GM21367 (cell line): ENCODE results near the gene NTN1.
"Not testable (repeated sequence)": the region's sequence is repeated elsewhere in the genome, so short reads cannot be mapped to it uniquely, and the experiment has no call there.

Source experiments
- ATAC-seq: cut with Tn5 transposase; IDR thresholded peaks from one replicate; pipeline ENCODE4 v1.9.1; 2021; ENCODE audit not compliant: unreplicated experiment

The NTN1 gene

DNA sequence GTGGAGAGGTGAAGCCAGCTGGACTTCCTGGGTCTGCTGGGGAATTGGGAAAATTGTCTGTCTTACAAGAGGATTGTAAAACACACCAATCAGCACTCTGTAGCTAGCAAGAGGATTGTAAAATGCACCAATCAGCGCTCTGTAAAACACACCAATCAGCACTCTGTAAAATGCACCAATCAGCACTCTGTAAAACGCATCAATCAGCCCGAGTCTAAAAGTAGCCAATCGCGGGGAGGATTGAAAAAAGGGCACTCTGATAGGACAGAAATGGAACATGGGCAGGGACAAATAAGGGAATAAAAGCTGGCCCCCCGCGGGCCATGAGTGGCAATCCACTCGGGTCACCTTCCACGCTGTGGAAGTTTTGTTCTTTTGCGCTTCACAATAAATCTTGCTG is 130.4 kb downstream of the NTN1 start:
- not testable (repeated sequence) for ATAC-seq

DNA sequence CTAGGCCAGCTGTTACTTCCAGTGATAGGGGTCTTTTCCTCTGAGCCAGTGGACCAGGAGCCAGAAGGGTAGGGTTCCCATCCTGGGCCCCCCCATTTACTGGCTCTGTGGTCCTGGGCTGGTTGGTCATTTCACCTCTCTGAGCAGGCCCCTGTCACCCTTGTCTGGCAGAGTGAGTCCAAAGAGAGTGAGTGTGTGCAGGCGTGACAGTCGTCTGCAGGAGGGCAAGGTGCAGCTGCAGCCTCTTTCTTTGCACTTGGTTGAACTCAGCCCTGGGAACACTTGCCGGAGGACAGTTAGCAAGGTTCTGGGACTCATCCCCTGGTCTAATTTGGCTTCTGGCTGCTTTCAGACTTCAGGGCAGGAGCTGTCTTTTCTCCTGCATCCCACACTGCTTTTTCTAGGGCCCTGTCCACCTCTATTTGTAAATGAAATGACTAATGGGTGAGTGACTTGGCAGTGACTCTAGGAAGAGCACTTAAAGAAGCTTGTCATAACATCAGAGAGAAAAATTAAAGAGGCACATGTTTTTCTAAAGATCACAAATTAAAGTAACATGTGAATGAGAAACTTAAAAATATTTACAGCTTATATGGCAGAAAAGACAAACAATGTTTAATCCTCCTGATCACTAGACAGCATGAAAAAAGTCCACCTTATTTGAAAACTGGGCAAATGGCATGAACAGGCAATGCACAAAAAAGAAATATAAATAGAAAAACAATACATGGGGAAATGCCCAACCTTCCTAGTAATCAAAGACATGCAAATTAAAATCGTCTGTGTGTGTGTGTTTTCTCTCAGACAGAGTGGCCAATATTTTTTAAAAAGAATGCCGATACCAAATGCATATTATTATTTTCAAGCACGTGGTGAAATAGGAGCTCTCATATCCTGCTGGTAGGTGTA is 137.5 kb downstream of the NTN1 start:
- ATAC-seq = no peak

DNA sequence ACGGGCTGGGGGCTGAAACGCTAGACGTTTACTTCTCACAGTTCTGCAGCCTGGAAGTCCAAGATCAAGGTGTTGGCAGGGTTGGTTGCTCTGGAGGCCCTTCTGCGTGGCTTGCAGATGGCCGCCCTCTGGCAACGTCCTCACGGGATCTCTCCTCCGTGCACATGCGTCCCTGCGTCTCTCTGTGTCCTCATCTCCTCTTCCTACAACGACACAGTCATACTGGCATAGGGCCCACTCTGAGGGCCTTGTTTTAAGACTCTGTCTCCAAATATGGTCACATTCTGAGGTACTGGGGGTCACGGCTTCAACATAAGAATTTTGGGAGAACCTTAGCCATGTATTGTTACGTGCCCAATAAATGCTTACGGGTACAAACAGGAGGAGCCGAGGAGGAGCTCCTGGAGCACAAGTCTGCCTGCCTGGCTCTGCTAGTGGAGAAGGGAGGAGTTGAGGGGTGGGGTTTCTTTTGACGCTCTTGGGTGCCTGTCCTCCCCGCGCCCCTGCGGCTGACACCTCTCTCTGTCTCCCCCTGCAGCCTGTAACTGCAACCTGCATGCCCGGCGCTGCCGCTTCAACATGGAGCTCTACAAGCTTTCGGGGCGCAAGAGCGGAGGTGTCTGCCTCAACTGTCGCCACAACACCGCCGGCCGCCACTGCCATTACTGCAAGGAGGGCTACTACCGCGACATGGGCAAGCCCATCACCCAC is 141.1 kb downstream of the NTN1 start:
- no peak for ATAC-seq

DNA sequence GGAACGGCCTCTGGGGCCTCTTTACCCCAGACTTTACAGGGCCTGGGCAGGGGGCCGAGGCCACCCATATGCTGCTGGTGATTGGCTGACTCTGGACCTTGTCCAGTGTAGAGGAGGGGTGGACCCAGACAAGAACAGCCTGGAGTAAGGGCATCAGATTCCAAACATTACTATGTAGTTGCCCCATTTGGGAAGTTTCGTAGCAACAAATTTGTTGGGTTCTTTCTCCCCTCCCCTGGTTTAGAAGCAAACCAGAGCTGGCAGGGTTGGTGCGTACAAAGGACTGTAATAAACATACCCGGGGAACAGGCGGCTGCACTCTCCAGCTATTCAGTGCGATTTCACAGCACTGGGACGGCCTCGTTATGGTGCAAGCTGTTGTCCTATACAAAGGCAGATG is 145.5 kb downstream of the NTN1 start:
- no peak for ATAC-seq

DNA sequence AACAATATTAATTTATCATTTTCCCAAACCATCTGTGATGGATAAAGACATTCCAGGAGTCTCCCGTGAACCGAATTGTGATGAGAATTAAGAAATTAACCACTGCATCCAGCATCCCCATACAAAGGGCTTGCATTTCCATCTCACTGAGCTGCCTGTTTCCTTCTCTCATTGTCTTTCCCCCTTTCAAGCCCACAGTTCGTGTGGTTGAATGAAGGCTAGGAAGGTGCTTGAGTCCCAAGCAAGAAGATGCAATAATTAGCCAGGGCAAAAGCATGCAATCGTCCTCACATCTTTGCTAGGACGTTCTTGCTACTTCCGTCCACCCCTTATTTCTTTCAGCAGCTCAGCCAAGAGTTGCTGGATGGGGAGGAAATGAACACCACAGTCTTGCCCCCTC is 146.1 kb downstream of the NTN1 start:
- no peak for ATAC-seq

DNA sequence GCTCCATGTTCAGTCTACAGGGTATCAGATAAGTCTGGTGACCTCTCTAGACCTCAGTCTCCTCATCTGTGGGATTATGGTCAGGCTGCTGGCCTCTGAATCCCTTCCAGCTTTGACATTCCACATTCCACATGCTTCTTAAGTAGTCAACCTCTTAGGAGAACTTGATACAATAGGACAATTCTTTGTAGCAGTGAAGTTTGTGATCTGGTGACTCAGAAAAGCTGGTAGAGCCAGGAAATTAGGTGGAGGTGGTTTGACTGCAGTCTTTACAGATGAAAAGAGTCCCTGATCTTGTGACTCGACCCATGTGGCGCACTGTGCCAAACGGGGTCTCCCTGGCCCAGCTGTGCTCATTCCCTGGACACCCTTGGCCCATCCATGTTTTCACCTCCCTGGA is 147.8 kb downstream of the NTN1 start:
- no peak for ATAC-seq

DNA sequence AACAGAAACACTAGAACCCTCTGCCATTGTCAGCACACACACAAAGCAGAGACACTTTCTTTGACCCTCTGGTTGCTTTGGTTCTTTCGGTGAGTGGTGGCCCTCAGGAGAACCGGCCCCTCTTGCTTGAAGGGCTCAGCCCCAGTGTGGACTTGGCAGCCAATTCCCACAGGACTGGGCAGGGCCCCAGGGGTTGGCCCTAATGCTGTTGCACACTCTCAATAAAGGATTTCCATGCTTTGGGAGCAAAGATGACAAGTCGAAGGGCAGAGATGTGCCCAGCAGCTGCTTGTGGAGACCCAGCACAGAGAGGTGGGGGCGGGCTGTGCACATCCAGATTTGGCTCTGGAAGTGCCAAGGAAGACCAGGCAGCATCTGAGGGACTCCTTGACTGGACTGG is 149.0 kb downstream of the NTN1 start:
- ATAC-seq = no peak

DNA sequence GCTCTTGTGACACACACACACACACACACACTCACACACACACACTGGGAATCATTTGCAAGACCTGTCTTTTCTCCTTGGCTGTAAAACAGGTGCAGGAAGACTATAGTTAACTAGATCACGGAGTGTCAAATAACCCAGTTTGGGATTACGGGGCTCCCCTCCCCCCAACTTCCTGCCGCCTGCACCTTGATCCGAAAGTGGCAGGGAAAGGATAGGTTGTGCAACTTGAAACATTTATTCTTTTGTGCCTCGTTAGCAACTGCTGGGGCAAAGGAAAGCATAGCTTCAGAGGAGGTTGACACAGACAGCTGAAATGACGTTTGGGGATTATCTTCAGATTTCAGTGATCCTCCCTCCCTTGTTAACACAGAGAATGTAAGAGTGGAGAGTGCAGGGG is 149.5 kb downstream of the NTN1 start:
- ATAC-seq = no peak

DNA sequence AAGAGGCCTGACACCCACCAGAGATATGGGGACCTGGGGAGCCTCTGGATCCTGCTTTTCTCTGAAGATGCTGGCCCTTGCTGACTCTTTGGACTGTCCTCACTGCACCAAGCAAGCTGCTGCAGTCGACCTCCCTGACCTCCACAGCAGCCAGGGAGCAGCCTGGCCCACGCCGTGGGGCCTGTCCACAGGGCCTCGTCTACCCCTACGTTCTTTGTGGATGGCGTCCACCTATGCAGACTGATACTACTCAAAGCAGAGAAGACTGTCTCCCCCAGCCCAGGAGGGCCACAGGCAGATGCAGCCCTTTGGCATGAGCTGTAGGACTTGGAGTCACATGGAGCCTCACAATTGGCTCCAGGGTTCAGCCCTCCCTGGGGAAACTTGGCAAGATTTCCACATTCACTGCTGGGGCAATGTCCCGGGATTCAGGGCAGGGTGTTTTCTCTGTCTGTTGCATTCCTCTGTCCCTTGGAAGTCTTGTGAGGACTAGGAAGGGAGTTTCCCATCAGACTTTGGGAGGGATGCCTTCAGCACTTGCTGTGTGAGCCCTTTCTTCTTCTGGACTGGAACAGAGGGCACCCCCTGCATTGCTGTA is 152.2 kb downstream of the NTN1 start:
- ATAC-seq = no peak

DNA sequence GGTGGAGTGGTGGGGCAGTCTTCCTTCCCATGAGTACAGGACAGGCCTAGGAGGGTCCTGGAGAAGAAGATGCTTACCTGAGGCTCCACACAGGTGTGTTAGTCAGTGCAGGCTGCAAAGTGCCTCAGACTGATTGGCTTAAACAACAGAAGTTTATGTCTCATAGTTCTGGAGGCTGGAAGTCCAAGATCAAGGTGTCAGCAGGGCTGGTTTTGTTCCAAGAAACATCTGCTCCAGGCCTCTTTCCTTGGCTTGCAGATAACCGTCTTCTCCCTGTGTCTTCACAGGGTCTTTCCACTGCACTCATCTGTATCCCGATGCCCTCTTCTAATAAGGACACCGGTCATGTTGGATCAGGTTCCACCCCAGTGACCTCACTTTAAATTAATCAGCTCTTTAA is 153.0 kb downstream of the NTN1 start:
- ATAC-seq = no peak

DNA sequence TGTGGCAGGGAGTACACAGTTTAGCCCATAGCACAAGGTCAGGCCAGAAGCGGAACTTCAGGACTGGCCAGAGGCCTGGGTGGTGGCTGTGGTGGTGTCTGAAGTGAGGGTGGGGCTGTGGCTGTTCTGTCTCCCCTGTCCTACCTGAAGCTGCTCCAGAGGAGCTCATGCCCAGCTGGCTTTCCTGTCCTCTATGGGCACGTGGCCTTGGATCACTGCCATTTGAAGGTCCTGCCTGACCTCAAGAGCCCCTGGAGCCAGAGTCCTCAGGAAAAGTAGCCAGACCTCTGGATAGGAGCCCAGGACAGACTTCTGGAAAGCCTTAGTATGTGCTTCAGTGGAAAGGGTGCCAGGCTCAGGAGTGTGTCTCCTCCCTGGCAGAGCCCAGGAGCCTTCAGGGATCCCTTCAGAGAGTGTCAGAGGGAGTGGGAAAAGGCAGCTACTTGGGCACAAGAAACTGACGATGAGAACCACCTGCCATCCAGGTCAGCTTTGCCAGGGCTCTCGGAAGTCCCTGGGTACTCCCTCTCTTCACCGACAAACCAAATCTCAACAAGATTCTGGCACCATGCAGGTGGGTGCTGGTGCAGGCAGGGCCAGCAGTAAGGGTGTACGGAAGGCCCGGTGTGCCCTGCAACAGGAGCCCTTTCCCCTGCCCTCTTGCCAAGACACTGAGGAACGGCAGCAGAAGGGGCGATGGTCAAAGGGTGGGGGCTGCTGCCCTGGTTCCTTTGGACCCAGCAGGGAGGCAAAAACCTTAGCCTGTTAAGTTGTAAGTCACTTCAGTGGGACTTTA is 153.7 kb downstream of the NTN1 start:
- ATAC-seq = no peak

DNA sequence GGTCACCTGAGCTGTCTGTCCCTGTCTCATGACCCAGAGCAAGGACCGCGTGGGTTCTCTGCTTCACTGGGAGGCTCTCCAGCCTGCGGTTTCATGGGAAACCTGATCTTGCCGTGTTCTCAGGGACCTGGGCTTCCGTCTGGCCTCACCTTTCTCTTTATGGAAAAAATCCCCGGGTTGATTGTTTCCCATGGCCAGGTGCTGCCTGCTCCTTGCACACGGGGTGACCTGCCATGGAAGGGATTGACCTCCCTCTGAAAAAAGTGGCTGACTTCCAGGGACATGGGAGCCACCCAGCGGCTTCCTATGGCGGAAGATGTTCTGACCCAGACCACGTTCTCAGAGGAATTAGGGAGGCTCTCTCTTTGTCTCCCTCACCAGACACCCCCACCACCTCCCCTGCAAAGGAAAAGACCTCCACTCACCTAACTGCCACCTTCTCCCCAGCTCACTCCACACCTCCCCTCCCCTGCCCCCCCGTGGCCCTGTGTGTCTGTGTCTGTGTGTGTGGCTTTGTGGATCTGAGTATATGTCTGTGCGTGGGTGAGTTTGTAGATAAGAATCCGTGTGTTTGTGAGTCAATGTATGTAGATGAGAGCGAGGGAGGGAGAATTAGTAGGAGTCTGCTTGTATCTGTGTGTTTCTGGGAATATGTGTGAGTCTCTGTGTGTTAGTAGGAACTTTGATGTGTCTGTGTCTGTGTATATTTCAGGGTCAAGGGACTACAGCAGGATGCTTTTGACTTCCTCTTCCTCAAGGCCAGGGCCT is 154.6 kb downstream of the NTN1 start:
- no peak for ATAC-seq

DNA sequence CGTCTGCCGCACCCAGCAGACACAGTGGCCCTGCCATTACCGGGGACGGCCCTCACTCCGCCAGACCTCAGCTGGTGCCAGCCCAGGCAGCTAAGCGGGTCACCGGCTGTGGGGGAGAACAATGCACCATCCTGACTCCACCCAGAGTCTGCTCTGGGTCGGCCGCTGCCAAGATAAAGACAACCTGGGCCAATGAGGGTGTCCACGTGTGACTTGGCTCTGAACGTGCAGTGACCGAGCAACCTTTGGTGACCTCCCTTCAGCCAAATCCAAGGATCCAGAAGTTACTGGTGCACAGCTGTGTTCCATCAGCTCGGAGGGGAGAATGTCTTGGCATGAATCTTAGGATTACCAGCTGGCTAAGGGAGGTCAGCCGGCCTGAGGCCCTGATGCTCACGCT is 155.9 kb downstream of the NTN1 start:
- no peak for ATAC-seq

DNA sequence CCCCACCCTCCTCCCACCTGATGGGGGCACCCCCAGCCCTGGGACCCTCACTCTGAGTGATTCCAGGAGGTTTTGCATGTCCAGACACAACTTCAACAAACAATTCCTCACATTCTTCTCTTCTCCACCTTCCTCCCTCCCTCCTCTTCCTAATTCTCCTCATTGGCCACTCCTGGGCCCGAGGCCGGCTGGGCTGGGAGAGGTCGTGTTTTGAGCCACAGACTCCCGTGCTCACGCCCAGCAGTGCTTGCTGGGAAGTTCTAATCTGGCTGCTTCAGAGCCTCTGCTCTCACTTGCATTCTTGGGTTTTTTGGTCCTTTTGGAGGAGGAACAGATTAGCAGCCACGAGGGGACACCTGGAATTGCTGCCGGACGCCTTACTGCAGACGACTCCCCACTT is 157.0 kb downstream of the NTN1 start:
- no peak for ATAC-seq

DNA sequence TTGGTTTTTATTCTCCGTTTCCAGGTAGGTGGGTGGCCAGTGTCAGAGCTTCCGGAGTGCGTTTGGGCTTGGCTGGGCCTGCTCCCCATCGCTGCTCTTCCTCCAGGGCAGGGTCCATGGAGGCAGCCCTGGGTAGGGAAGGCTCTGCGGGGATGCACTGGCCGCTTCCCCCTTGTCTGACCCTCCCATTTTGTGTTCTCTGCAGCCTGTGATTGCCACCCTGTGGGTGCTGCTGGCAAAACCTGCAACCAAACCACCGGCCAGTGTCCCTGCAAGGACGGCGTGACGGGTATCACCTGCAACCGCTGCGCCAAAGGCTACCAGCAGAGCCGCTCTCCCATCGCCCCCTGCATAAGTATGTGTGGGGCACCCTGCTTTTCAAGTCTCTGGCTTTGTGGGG is 158.3 kb downstream of the NTN1 start:
- ATAC-seq = no peak

DNA sequence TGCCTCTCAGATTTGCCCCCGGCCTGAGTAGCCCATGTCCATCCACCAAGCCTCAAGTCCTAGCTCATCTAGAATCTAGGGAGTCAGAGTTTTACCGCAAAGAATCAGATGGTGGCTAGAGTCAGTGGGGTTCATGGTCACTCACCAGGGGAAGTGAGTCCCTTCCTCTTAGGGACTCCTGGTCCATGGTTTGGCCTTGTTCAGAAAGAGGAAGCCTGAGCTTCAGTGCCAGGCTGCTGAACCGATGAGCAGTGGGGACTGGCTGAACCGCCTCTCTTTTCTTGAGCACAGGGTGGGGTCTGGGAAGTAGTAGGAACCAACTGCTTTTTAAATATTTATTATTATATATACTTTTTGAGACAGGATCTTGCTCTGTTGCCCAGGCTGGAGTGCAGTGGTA is 160.3 kb downstream of the NTN1 start:
- no peak for ATAC-seq

DNA sequence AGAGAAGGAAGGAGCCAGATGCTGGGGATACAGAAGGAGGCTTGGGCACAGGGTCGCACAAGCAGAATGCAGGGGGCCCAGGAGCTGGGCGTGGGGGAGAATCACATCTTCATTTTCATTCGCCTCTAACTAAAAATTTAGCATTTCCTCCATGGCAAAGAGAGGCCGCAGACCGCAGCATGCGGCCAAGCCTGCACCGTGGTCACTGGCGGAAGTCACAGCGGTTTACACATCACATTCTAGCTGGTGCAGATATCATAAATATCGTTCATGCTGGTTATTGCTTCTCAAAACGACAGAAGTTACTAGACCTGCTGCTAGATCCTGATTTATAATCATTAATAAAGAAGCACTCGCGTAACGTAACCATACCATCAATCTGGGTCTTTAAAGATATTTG is 162.0 kb downstream of the NTN1 start:
- ATAC-seq = no peak

DNA sequence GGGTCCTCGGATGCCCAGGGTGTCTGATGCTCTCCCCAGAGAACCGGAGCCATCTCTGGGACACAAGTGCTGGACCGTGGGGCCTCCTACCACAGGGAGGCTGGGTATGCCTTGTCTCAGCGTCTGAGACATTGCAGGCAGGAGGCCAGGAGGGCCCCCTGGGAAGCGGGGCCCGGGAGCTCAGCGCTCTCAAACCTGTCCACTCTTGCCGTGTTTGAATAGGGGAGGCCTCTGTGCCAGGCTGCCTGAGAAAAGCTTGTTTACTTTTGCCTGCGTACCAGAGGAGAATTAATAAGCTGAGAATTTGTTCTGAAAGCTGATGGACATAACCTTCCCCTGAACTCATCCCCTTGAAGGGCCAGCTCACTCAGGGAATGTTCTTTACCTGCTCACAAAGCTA is 163.8 kb downstream of the NTN1 start:
- ATAC-seq = no peak

DNA sequence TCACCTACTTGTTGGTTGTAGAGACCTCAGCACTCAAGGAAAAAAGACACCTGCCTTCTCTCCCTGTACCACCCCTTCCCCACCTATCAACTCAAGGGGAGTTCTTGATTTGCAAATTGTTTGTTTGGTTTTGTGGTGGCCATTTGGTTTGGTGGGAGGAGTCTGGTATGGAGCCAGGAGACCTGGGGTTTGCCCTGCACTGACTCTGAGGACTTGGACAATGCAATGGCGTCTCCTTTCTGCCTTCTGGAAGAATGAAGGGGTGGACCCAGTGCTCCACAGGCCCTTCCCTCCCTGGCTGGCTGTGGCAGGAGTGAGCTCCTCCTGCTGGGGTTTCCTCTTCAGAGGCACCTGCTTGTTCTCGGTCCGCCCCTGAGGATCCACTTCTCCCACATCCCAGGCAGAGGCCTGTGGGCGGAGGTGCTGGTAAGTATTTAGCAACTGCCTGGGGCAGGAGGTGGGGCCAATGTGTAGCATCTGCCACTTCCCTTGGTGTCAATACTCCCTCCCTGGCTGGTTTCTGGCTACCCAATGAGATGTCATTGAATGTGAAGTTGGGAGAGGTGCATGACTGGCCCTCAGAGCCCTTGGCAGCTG is 164.5 kb downstream of the NTN1 start:
- ATAC-seq = no peak

DNA sequence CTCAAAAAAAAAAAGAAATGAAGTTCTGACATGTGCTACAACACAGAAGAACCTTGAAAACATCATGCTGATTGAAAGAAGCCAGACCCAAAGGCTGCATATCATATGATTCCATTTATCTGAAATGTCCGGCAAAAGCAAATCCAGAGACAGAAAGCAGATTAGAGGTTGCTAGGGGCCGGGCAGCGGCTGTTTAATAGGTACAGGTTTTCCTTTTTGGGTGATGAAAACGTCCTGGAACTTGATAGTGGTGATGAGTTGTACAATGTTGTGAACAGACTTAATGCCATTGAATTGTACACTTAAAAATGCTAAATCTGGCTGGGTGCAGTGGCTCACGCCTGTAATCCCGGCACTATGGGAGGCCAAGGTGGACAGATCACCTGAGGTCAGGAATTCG is 166.5 kb downstream of the NTN1 start:
- ATAC-seq = no peak
